Psoas muscle (tissue), 8 donors: ENCODE measurements around the gene ITPR1. TPM values are rescaled to one million over a fixed set of nuclear protein-coding genes. Genes with fewer than 3 reads are reported as not detected.

Experiments used
- ATAC-seq, 4 donors: fragments of 200-7000 bp; cut with Tn5 transposase; one replicate each; pipeline ENCODE4 v1.9.1; 2020; ENCODE audit warnings: moderate library complexity in 3 of 4, mild to moderate bottlenecking in 2 of 4
- DNase-seq, 2 donors: peaks; one replicate each; pipeline ENCODE4 v3.0.0-alpha.2; 2020
- H3K27ac ChIP-seq: fragments of 200-600 bp; one replicate; pipeline ENCODE4 v1.8.0; 2022
- H3K27me3 ChIP-seq, 3 donors: fragments of 200-600 bp in 1 of 3; one replicate each; pipeline versions ENCODE4 v1.6.1 to v1.8.0; 2013 to 2022; ENCODE audit warnings: low read length in 2 of 3, mild to moderate bottlenecking in 2 of 3, moderate library complexity in 1 of 3; ENCODE audit not compliant: insufficient read depth in 3 of 3
- H3K36me3 ChIP-seq, 2 donors: fragments of 200-600 bp in 1 of 2; one replicate each; pipeline versions ENCODE4 v1.6.1 to v1.8.0; 2013 to 2022; ENCODE audit warnings: low read depth in 1 of 2, mild to moderate bottlenecking in 1 of 2, moderate library complexity in 1 of 2; ENCODE audit not compliant: insufficient read depth in 1 of 2
- H3K4me1 ChIP-seq: fragments of 200-600 bp; one replicate; pipeline ENCODE4 v1.8.0; 2022
- H3K4me3 ChIP-seq: fragments of 200-600 bp; one replicate; pipeline ENCODE4 v1.8.0; 2022; ENCODE audit warnings: mild to moderate bottlenecking
- H3K9me3 ChIP-seq: fragments of 200-600 bp; one replicate; pipeline ENCODE4 v1.8.0; 2022
- CTCF ChIP-seq: fragments of 200-600 bp; IDR thresholded peaks from one replicate; pipeline ENCODE4 v1.8.0; 2022; ENCODE audit warnings: antibody characterized with exemption
- WGBS, 3 donors: extraction: QIAGEN DNeasy Blood & Tissue Kit; methylation state at CpG; one replicate each; pipeline versions ENCODE4 v1.1.6 to v1.1.7; 2013; 5-methylcytosine and 5-hydroxymethylcytosine counted together
- intact Hi-C, 2 donors: fragments of 100-400 bp; cut with DNase I; formaldehyde crosslinking; loops; one replicate each; pipeline versions ENCODE4 v1.11.0 to v1.14.2; 2022
- polyA plus RNA-seq, 3 donors: library from polyadenylated mRNA; stranded (reverse); fragments of 200-250 nt; gene quantifications; one replicate each; pipeline ENCODE4 v1.2.3, GENCODE V29; 2013
- total RNA-seq, 4 donors: library from RNA; stranded (reverse); fragmentation: NEBNext Ultra II Directional in 2 of 4; extraction: Animal tissue kit (Norgen Biotek cat#: 25700) in 2 of 4; gene quantifications; one replicate each; pipeline versions ENCODE4 v1.2.1 to v1.2.4, GENCODE V29; 2021 to 2023
- donor health status: healthy with polysubstance abuse.
- donor health status: DM: no; HTN: no; CAD: no; lungs with moderate emphysema.
- donor health status: Bipolar disorder and iron deficiency.
- donor health status: healthy.
- donor health status: DM: yes; HTN: yes; CAD: no.
- donor health status: DM: no; HTN: no; CAD: no.
- donor health status: DM: no; HTN: no; CAD: no.
- donor health status: DM: yes; HTN: yes; CAD: no.

ITPR1 gene
- total and polyA plus RNA-seq, 7 donors: 4.4 to 9.2 (median 8.8) TPM

- intact Hi-C loops: no loop called here
- no peaks in the 10 kb centered on the region for H3K9me3 ChIP-seq
- H3K27ac ChIP-seq: no peak overlapping the region
- no peaks in the 10 kb centered on the region for H3K36me3 ChIP-seq
- H3K4me1 ChIP-seq: no peaks in the 10 kb centered on the region
- H3K27me3 ChIP-seq: no peaks in the 10 kb centered on the region
- ATAC-seq (no peak), DNase-seq (no peak)
- no peak for TF ChIP-seq CTCF
- WGBS, 3 donors: 21 to 33% (median 26%) methylated on average over 1 of the region's 1 CpG
- H3K4me3 ChIP-seq: no peak overlapping the region
Observed at GRCh38 chr3:4471907-4472306, 21.2 kb upstream of the ITPR1 start.

GRCh38 chr3:4472312-4472711 lies 20.8 kb upstream of the ITPR1 start:
- ATAC-seq (no peak), DNase-seq (no peak)
- intact Hi-C loops: no loop called here
- Histone ChIP-seq H3K4me3 (no peak overlapping the region), H3K9me3 (no peaks in the 10 kb centered on the region), H3K4me1 (no peaks in the 10 kb centered on the region), H3K36me3 (no peaks in the 10 kb centered on the region), H3K27ac (no peak overlapping the region), H3K27me3 (no peaks in the 10 kb centered on the region)
- WGBS, 3 donors: 87 to 99% (median 88%) methylated on average over 2 of the region's 2 CpGs
- TF ChIP-seq CTCF: no peak

- Histone ChIP-seq H3K27ac (no peak overlapping the region), H3K4me3 (no peak overlapping the region), H3K36me3 (no peaks in the 10 kb centered on the region), H3K9me3 (no peaks in the 10 kb centered on the region), H3K27me3 (no peaks in the 10 kb centered on the region), H3K4me1 (no peaks in the 10 kb centered on the region)
- intact Hi-C loops: no loop called here
- TF ChIP-seq CTCF: no peak
- no peak for ATAC-seq
- no peak for DNase-seq
- WGBS, 3 donors: 81 to 83% (median 83%) methylated on average over 2 of the region's 2 CpGs
Observed at GRCh38 chr3:4472766-4473165, 20.4 kb upstream of the ITPR1 start.

- Histone ChIP-seq H3K4me3 (no peak overlapping the region), H3K27ac (no peak overlapping the region), H3K27me3 (no peaks in the 10 kb centered on the region), H3K9me3 (no peaks in the 10 kb centered on the region), H3K4me1 (no peaks in the 10 kb centered on the region), H3K36me3 (no peaks in the 10 kb centered on the region)
- 42 to 51% (median 47%) methylated on average over 7 of the region's 7 CpGs for WGBS, 3 donors
- intact Hi-C loops: no loop called here
- ATAC-seq (peak in 3 of 4 donors; percentile 42 to 62 (median 43)), DNase-seq (no peak)
- TF ChIP-seq CTCF: no peak
Observed at GRCh38 chr3:4474683-4475490, 18.3 kb upstream of the ITPR1 start.

- TF ChIP-seq CTCF: no peak
- DNase-seq (no peak), ATAC-seq (no peak)
- intact Hi-C loops: no loop called here
- Histone ChIP-seq H3K4me1 (no peaks in the 10 kb centered on the region), H3K36me3 (no peaks in the 10 kb centered on the region), H3K4me3 (no peak overlapping the region), H3K9me3 (no peaks in the 10 kb centered on the region), H3K27ac (no peak overlapping the region), H3K27me3 (no peaks in the 10 kb centered on the region)
Observed at GRCh38 chr3:4475804-4476203, 17.3 kb upstream of the ITPR1 start.
